GM18499 (cell line): ENCODE results near the gene UBL4A.

ENCODE experiments used
- ATAC-seq: cut with Tn5 transposase; IDR thresholded peaks from one replicate; pipeline ENCODE4 v1.9.1; 2021; ENCODE audit warnings: moderate number of reproducible peaks; ENCODE audit not compliant: insufficient read depth, unreplicated experiment

Gene UBL4A

GRCh38 chrX:154486396-154487207 is at the start of gene UBL4A:
TSS of gene UBL4A (minus strand) at chrX:154486615. CDS start at chrX:154486584, 31 bp downstream.
- no peak for ATAC-seq

GRCh38 chrX:154535892-154536291 is 49.5 kb upstream of the UBL4A start:
- ATAC-seq, result no peak

- ATAC-seq, result peak; percentile 81
These were observed 48.3 kb upstream of the UBL4A start for GRCh38 chrX:154534526-154535322.

DNA sequence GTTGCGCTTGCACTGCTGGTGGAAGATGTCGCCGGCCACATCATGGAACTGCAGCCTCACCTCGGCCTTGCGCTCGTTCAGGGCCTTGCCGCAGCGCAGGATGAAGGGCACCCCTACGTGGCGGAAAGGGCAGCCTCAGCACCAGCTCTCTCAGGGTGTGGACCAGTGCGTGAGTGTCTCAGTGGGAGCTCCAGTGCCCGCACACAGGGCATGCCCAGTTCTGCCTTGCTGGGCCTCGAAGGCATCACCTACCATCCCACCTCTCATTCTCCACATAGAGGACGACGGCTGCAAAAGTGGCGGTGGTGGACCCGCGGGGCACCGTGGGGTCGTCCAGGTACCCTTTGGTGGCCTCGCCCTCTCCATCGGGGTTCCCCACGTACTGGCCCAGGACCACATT is 46.3 kb upstream of the UBL4A start:
- ATAC-seq, result no peak

- no peak for ATAC-seq
These were observed 45.2 kb upstream of the UBL4A start for GRCh38 chrX:154531626-154532025.

GRCh38 chrX:154530286-154530685 is 43.9 kb upstream of the UBL4A start:
- no peak for ATAC-seq

- ATAC-seq, result no peak
These were observed 42.8 kb upstream of the UBL4A start for GRCh38 chrX:154529206-154529612.

DNA sequence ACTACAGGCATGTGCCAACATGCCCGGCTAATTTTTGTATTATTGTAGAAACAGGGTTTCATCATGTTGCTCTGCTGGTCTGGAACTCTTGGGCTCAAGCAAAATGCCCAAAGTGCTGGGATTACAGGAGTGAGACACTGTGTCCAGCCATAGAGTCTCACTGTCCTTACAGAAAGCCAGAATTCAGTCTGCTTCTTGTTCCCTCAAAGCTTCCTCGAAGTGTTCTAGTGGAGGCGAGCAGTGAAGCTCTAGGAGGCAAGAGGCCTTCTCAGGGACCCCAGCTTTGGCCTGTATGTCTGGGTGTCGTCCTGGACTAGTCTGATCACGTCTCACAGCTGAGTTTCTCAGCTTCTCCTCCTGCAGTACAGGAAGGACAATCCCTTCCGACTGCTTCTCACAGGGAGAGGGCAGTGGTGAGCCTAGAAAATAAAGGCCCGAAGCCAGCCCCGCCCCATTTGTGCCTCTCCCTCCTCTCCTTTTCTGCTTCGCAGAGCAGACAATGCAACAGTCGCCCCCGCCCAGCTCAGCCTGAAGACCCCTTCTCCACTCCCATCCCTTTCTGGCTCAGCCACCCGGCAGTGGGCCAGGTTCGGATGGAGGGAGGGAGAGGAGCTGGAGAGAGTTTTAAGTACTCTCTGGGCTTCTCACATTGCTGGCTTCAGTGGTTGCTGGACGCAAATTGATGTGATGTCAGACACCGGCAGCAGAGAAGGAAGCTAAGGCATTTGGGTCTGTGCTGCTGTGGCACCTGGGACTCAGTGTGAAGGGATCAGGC is 40.7 kb upstream of the UBL4A start:
- ATAC-seq, result no peak

- no peak for ATAC-seq
These were observed 39.4 kb upstream of the UBL4A start for GRCh38 chrX:154525606-154526490.

- no peak for ATAC-seq
These were observed 33.0 kb upstream of the UBL4A start for GRCh38 chrX:154519389-154519788.

DNA sequence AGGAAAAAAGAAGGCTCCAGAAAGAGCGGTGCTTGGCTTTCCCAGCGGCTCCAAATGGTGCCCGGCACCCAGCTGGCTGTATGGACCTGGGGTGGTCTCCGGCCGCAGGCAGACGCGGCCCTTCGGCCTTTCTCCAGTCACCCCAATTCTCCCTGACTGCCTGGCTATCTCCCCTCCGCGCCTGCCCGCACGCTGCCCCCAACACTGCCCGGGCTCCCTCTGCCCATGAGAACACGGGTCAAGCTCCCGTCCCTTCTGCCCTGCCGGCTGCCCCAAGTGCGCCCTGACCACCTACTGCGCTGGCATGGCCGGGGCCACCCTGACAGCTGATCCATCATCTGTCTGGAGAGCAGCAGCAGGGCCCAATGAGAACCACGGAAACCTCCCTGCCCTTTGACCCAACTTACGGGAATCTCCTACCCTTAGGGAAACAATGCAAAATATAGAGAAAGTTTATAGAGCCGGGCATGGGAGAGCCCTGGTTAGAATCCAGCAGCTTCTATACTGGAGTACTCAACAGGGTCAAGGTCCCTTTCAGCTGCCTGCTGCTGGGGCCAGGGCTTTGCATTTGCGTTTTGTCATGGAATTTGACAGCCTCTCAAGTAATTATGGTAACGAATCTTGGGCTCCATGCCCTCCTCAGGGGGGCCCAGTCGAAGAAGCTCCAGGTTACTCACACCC is 30.8 kb upstream of the UBL4A start:
- ATAC-seq, result no peak

DNA sequence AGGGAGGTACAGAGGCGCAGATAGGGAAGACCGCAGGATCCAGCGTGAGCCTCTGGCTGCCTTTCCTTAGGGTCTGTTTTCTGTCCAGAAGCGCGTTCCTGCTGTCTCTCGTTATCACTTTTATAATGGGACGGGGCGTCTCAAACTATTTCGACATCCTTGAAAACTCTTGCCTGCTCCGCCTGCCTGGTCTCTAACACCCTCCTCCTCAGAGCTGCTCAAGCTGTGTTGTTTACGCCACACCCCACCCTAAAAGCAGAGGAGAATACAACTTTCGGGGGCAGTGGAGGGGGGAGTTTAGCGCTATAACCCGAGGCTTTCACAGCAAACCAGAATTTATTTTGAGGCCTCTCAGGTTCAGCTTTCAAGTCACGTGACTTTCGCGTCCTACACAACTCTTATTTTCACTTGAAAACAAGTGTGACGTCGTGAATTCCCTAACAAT is 30.3 kb upstream of the UBL4A start:
- ATAC-seq, result no peak

DNA sequence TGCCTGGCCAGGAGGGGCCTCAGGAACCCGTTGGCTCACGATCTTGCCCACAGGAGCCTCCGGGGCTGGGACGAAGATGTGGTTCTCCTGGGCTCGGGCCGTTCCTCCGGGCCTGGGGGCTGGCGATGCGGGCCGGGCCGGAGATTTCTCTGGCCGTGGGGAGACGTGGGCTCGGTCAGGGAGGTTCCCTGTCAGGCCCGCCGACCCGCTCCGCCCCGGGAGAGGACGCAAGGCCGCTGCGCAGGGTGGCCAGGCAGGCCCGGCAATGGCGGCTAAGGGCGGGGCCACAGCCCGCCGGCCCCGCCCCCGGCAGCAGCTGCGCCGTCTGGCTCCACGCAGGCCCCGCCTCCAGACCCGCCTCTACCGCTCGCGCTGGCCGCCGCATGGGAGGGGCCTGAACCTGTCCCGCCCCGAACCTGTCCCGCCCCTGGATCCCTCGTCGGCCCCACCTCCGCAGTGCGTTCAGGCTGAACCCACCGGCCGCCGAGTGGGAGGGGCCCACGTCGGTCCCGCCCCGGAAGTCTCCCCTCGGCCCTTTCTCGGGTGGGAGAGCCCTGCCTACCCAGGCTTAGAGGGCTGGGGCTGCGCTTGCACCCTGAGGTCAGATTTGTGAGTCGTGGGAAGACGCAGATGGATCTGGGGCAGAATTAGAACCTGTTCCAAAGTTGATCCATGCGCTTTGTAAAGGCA is 29.7 kb upstream of the UBL4A start, which contains the start of gene FAM3A:
TSS of gene FAM3A (minus strand) at position 267 of the 690 bp plus-strand sequence. CDS start 460 bp downstream, outside the sequence.
- ATAC-seq, result peak; percentile 55

DNA sequence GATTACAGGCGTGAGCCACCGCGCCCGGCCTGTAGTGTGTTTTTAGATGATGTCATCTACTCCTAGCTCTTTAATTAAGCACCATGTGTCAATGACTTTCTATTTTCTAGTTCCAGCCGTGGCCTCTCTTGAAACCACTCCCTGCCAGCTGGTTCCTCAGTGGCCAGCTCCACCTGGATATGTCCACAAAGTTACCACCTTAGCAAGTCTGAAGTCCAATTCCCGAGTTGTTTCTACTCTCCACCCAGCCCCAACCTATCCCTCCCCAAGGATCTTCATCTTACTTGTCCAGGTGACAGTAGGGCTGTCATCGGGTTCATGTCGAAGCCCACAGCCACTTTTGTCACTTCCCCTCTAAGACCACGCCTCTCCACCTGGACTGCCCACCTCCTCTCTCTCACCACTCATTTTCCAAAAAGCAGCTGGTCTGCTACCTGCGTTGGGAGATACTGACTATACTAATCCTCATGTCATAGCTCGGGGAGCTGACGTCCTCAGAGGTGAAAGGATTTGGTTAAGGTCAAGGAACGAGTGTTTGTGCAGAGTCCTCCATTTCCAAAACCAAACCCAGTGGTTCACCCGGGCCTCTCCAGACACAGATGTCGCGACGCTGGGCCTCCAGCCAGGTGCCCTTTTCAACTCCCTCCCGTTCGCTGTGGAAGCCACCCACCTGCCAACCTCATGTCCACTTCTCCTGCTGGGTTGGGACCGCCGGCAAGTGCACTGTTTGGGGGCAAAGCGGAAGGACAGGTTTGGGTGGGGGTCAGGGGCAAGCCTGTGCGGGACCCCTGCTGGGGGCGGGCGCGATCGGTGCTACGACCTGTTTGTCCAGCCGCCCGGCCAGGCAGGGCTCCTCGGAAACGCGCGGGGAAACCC is 28.9 kb upstream of the UBL4A start:
- no peak for ATAC-seq

- ATAC-seq, result no peak
These were observed 27.3 kb upstream of the UBL4A start for GRCh38 chrX:154513716-154514115.

DNA sequence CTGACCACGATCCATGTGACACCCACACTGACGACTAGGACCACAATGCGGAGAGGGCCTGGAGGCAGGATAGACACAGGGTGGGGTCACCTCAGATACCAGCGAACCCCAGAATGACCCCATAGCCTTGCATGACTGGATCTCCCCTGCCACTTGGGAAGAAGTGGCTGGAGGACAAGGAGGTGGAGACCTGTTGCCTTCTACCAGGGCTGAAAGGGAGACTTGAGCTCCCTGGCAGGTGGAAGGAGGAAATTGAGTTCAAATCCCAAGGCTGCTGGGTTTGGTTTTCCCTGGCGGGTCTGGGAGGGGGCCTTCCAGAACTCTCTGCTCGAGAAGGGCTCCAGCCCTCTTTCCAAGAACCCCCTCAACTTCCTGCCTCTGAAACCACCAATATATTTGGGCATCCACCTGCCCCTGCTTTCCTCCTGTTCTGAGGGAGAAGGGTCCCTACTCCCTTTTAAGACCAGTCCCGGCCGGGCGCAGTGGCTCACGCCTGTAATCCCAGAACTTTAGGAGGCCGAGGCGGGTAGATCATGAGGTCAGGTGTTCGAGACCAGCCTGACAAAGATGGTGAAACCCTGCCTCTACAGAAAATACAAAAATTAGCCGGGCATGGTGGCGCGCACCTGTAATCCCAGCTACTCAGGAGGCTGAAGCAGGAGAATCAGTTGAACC is 26.6 kb upstream of the UBL4A start:
- no peak for ATAC-seq

- ATAC-seq, result no peak
These were observed 25.3 kb upstream of the UBL4A start for GRCh38 chrX:154511761-154512160.
